ENCODE measurements around the gene POU2F1. TPM values are rescaled to one million over a fixed set of nuclear protein-coding genes. Genes with fewer than 3 reads are reported as not detected.

The POU2F1 gene
- total RNA-seq, 1 experiment from 2014 or later, result 25.3 TPM

GRCh38 chr1:167178831-167179230 lies 41.9 kb upstream of the POU2F1 start:
- DNase-seq, result no peak
- CTCF ChIA-PET, result interaction anchor here (0.6 kb wide), 1 partner anchor 997 kb away, joined by 5 read pairs; no protein-coding TSS in a partner anchor
- intact Hi-C loops (cut with micrococcal nuclease; ENCODE audit: unreplicated experiment), result no loop called here

GRCh38 chr1:167182571-167183320 lies 37.9 kb upstream of the POU2F1 start:
- no peaks in the 10 kb centered on the region for H3K36me3 Mint-ChIP-seq (ENCODE audit: insufficient read depth, unreplicated experiment)
- CTCF ChIA-PET, result interaction anchor here (1.0 kb wide), 1 partner anchor 20 kb away, joined by 8 read pairs; no protein-coding TSS in a partner anchor
- H3K27ac Mint-ChIP-seq (ENCODE audit: unreplicated experiment), result no peak overlapping the region

More at GRCh38 chr1:167178831-167179230, 41.9 kb upstream of the POU2F1 start:
- Mint-ChIP-seq H3K4me1 (ENCODE audit: low read depth, unreplicated experiment) (no peaks in the 10 kb centered on the region), H3K9me3 (ENCODE audit: low read depth, unreplicated experiment) (peaks cover 3% of the 10 kb centered on the region), H3K36me3 (ENCODE audit: insufficient read depth, unreplicated experiment) (no peaks in the 10 kb centered on the region), H3K27ac (ENCODE audit: unreplicated experiment) (no peak overlapping the region), H3K27me3 (ENCODE audit: unreplicated experiment) (peaks cover 15% of the 10 kb centered on the region), H3K4me3 (ENCODE audit: low read depth, unreplicated experiment) (no peak overlapping the region)
- BruUV-seq (replicated peaks), result no TSS peak
- TF ChIP-seq CTCF (IDR thresholded peaks at IDR 0.05; ENCODE audit: unreplicated experiment), result no peak

GRCh38 chr1:167184081-167184480 lies 36.6 kb upstream of the POU2F1 start:
- Mint-ChIP-seq H3K9me3 (ENCODE audit: low read depth, unreplicated experiment) (peaks cover 3% of the 10 kb centered on the region), H3K4me1 (ENCODE audit: low read depth, unreplicated experiment) (no peaks in the 10 kb centered on the region), H3K4me3 (ENCODE audit: low read depth, unreplicated experiment) (no peak overlapping the region), H3K27me3 (ENCODE audit: unreplicated experiment) (peaks cover 15% of the 10 kb centered on the region), H3K36me3 (ENCODE audit: insufficient read depth, unreplicated experiment) (no peaks in the 10 kb centered on the region), H3K27ac (ENCODE audit: unreplicated experiment) (no peak overlapping the region)
- no peak for TF ChIP-seq CTCF (IDR thresholded peaks at IDR 0.05; ENCODE audit: unreplicated experiment)
- DNase-seq, result no peak
- intact Hi-C loops (cut with micrococcal nuclease; ENCODE audit: unreplicated experiment), result no loop called here
- CTCF ChIA-PET, result interaction anchor here (1.1 kb wide), 1 partner anchor 41 kb away, joined by 6 read pairs; no protein-coding TSS in a partner anchor
- BruUV-seq (replicated peaks), result no TSS peak

More at GRCh38 chr1:167182571-167183320, 37.9 kb upstream of the POU2F1 start:
- BruUV-seq (replicated peaks), result no TSS peak
- TF ChIP-seq CTCF (IDR thresholded peaks at IDR 0.05; ENCODE audit: unreplicated experiment), result no peak
- peaks cover 3% of the 10 kb centered on the region for H3K9me3 Mint-ChIP-seq (ENCODE audit: low read depth, unreplicated experiment)
- intact Hi-C loops (cut with micrococcal nuclease; ENCODE audit: unreplicated experiment), result no loop called here
- H3K4me3 Mint-ChIP-seq (ENCODE audit: low read depth, unreplicated experiment), result no peak overlapping the region
- H3K27me3 Mint-ChIP-seq (ENCODE audit: unreplicated experiment), result peaks cover 15% of the 10 kb centered on the region
- DNase-seq, result no peak
- no peaks in the 10 kb centered on the region for H3K4me1 Mint-ChIP-seq (ENCODE audit: low read depth, unreplicated experiment)

- H3K36me3 Mint-ChIP-seq (ENCODE audit: insufficient read depth, unreplicated experiment), result no peaks in the 10 kb centered on the region
- no peaks in the 10 kb centered on the region for H3K4me1 Mint-ChIP-seq (ENCODE audit: low read depth, unreplicated experiment)
- peaks cover 3% of the 10 kb centered on the region for H3K9me3 Mint-ChIP-seq (ENCODE audit: low read depth, unreplicated experiment)
Observed at GRCh38 chr1:167185062-167185461, 35.6 kb upstream of the POU2F1 start.

More at GRCh38 chr1:167185062-167185461, 35.6 kb upstream of the POU2F1 start:
- TF ChIP-seq CTCF (IDR thresholded peaks at IDR 0.05; ENCODE audit: unreplicated experiment), result no peak
- CTCF ChIA-PET, result interaction anchor here (1.1 kb wide), 1 partner anchor 41 kb away, joined by 6 read pairs; no protein-coding TSS in a partner anchor
- no peak overlapping the region for H3K27ac Mint-ChIP-seq (ENCODE audit: unreplicated experiment)
- peaks cover 14% of the 10 kb centered on the region for H3K27me3 Mint-ChIP-seq (ENCODE audit: unreplicated experiment)
- intact Hi-C loops (cut with micrococcal nuclease; ENCODE audit: unreplicated experiment), result no loop called here
- no peak overlapping the region for H3K4me3 Mint-ChIP-seq (ENCODE audit: low read depth, unreplicated experiment)
- no TSS peak for BruUV-seq (replicated peaks)
- DNase-seq, result no peak
